GM18526 (cell line): ENCODE data around the gene KAZN.

Experiments used
- POLR2A ChIP-seq: IDR thresholded peaks from 3 replicates; pipeline ENCODE4 v1.6.1; 2011; ENCODE audit not compliant: insufficient read length; ENCODE audit errors: extremely low read depth

KAZN gene

DNA sequence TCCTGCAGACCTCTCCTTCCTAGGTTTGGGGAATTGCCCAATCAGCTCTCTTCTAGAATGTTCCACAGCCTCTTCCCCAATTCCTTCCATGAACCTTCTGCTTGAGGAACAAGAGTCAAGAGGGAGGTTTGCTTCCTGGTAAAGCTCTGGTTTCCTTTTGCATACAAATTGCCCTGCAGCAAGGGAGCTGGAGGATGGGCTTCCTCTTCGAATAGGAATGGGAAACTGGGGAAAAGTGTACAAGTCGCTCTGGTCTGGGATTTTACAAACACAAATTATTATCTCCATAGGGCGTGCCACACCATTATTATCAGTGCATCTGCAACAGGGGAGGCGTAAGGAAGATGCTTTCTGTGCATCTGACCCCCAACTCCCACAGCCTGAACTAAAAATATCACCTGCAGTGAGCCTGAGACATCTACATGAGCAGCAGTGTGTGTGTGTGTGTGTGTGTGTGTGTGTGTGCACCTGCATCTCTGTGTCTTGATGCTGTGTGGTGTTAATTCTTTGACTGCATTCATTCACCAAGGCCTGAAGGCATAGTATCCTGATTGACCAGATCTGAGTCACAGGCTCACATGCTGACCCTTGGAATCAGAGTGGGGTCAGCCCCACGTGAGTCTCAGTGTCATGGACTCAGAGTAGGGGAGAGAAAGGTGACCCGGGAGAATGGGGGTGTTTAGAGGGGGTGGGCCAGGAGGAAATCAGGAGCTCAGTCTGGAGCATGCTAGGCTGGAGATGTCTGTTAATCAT lies 272.9 kb downstream of the KAZN start:
- no peak for TF ChIP-seq POLR2A

DNA sequence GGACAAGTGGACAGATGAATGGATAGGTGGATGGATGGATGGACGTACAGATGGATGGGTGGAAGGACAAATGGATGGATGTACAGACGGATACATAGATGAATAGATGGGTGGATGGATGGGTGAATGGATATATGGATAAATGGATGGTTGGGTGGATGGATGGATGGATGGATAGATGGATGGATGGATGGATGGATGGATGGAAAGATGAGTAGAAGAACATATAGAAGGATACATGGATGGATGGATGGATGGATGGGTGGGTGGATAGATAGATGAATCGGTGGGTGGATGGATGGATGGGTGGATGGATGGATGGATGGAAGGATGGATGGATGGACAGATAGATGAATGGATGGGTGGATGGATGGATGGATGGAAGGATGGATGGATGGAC lies 274.3 kb downstream of the KAZN start:
- no peak for TF ChIP-seq POLR2A

DNA sequence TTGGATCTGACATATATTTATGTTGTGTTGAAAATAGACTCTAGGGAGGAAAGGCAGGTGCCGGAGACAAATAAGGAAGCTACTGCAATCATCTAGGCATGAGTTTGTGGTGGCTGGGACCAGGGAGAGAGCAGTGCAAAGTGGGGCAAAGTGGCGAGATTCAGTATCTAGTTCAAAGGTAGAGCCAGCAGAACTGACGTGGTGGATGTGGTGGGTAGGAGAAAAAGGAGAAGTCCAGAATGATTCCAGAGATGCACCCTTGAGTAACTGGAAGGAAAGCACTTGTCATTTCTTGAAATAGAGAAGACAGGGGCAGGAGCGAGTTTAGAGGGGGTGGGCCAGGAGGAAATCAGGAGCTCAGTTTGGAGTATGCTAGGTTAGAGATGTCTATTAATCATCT lies 275.2 kb downstream of the KAZN start:
- no peak for TF ChIP-seq POLR2A

DNA sequence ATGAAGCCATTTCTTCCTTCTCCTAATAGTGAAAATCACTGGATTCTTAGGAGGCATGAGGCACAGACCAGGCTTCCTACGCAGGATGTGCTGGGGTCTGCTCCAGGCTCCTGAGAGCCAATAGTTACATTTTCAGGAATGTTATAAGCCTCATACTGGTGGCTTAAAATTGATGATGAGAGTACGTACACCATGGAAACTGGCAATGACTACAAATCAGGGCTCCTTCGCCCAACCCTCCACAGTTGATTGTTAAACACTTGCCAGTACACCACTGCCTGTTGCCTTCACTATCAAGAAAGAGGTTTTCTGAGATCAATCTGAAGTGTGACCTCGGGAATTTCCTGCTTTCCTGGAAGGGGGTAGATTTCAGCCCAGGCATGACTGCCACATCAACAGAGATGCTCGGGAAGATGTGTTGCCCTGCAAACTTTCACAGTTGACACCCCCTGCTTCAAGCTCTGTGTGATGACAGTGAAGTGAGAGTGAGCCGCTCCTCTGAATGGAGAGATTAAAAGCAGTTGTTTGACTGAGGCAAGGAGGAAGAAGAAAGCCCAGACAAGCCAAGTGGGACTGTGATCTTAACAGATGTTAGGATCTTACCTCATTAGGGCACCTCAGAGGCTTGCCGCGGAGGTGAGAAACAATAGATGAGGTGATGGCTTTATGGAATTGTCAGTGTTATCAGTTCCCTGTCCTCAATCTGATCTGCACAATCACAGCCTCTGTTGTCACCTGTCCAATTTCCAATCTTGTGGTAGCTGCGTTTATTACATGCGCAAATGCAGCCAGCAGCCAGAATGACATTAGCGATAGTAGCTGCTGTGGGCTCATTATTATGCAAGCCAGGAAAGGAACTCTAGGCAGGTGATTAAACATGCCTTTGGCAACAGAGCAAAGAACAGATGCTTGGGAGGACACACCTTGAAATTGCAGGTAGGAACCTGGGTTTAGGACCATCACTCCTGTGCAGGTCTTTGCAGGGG lies 277.3 kb downstream of the KAZN start:
- TF ChIP-seq POLR2A, result no peak

DNA sequence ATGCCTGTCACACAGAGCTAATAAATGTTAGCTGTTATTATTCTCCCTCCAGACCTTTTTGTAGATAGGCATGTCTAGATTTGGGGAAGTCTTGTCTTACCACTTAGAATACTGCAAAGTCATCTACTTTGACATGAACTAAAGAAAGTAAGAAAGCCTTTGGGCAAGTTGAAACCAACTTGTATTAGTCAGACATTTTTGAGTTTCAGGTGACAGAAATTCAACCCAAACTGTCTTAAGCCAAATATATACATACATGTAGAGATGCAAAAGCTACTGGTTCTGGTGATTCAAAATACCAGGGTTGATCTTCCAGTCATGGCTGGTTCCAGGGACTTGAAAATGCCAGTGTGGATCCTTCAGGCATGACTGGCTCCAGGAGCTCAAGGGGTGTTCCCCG lies 278.3 kb downstream of the KAZN start:
- no peak for TF ChIP-seq POLR2A

DNA sequence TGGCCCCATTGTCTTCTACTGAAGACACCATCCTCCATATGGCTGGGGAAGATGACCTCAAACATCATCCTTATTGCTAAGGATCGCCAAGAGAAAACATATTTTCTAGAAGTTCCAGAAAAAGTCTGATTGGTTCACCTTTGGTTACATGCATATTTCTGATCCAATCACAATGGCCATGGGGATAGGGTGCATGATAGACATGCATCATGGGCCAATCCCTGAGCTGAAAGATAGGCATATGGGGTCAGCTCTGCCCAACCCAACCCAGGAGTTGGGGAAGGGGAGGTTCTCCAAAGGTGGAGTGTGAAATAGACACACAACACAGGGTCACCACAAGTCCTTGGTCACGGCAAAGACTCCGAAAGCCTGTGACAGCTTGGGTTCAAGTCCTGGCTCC lies 278.7 kb downstream of the KAZN start:
- TF ChIP-seq POLR2A, result no peak

DNA sequence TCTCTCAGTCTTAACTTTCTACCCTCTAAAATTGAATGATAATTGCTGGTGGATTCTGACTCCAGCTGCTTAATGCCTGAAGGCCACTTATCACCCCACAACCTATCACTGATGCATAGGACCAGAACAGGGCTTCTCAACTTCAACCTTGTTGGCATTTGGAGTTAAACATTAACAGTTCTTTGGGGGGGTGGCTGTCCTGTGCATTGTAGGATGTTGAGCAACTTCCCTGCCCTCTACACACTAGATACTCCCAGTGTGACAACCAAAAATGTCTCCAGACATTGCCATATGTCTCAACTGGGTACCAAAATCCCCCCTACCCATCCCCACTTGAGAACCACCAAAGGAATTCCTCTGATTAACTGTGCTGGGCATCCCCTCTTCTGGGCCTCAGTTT lies 279.6 kb downstream of the KAZN start:
- no peak for TF ChIP-seq POLR2A

DNA sequence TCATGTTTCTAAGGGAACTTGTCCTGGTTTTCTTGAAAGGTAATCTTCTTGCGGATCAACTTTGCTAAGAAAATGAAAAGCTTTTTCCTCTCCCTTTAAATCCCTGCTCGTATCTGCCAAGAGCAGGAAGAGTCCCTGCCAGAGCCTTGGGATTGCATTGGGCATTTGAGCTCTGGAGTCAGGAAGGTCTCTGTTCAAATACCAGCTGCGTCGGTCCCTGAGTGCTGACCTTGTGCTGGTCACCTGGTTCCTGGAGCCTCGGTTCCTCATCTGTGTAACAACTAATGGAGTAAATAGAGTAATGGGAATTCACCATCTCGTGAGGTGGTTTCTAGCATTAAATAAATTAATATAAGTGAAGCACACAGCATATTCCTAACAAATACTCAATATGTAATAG lies 280.5 kb downstream of the KAZN start:
- TF ChIP-seq POLR2A, result no peak

DNA sequence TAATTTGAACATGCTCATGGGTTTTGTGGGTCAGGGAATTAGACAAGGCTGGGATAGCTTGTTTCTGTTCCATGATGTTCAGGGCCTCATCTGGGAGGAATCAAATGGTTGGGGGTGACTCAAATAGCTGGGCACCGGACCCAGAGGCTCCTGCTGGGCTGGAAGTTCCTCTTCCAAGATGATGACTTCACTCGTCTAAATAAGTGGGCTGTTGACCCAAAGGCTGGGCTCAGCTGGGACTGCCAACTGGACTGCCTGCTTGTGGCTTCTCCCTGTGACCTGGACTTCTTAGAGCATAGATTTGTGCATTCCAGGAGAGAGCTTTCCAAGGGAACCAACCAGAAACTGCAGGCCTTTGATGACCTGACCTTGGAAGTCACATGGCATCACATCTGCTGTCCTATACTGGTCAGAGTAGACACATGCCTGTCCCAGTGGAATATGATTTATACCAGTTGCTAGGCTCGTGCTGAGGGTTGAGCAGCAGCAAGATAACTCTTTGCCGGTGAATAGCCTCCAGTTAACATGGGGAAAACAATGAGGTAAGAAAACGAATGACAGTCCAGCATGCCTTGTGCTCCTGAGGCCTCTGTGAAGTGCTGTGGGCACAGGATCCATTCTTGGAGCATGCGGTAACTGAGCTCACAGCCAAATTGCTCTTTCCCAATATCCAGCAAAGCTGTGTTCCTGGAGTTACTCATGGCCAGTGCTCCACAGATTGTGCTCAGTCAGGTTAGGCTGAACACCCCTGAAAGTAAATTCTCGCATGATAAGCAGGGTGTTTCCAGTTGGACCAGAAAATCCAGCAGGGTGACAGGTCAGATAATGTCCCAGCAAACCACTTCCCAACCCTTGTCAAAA lies 282.2 kb downstream of the KAZN start:
- TF ChIP-seq POLR2A, result no peak

DNA sequence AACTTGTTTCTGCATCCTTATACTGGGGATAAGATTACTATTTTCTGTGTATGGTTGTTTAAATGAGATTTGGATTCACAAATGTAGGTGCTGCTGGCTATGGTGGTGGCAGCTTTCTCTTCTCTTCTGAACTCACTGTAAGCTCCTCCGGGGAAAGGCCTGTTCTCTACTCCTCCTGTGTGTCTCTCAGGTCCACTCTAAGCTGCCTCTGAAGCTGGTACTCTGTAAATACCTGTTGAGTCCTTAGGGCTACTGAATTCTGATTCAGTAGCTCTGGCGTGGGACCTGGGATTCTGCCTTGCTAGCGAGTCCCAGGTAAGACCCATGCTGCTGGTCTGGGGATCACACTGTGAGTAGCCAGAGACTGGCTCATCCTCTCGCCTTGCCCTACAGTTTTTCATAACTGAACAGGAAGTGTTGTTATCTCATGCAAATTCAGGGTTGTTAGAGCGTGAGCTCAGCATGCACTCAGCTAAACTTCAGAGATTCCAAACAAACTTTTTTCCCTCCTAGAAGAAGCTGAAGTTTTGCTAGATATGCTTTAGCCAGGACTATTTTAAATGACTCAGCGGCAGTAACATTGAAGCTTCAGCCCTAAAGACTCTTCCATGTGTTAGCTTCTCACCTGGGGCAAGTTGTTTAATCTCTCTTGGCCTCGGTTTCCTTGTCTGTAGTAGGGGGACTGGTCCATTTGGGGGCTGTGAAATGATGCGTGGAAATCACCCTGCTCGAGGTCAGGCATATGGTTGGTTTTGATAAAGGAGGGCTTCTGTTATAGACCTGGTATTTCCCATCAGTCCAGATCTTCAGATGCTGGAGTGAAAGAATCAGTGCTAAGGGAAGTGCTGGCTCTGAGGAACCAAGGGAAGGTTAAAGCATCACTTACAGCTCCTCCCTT lies 283.5 kb downstream of the KAZN start:
- no peak for TF ChIP-seq POLR2A

DNA sequence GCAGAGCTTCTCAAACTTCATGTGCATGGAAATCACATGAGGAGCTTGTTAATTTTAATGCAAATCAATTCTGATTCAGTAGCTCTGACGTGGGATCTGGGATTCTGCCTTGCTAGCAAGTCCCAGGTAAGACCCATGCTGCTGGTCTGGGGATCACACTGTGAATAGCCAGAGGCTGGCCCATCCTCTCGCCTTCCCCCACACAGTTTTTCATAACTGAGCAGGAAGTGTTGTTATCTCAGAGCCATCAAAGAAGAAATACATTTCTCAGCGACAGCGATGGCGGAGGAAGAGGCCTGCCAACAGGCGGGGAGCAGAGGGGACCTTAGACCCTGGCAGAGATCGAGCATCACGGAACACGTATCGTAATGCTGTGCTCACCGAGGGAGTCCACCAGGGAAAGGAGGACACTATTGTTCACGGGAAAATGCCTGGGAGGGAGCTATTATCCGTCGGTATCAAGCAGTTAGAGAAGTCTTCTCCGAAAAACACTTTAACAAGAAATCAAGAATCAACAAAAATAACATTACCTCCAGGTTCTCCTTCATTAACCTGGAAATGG lies 286.2 kb downstream of the KAZN start:
- TF ChIP-seq POLR2A, result no peak

DNA sequence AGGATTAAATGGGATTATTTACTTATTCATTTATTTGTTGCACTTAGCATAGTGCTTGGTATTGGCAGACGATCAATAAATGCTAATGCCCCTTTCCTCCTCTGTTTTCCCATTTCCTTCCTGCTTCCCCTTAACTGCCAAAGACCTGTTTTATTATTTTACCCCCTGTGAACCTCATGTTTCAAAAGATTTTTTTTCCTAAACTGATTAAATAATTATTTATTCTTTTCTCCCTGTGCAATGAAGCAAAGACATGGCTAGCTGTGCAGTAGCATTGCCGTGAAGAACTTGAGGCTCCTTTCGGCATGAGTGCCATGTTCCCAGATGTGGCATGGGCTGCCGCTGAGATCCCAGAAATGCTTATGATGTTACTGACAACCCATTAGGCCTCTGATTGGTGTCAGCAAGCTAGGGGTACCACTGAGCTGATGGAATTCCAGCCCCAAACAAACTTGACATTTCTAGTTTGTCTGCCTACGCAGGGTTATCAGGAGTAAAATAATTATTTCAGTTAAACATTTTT lies 288.6 kb downstream of the KAZN start:
- TF ChIP-seq POLR2A, result no peak

DNA sequence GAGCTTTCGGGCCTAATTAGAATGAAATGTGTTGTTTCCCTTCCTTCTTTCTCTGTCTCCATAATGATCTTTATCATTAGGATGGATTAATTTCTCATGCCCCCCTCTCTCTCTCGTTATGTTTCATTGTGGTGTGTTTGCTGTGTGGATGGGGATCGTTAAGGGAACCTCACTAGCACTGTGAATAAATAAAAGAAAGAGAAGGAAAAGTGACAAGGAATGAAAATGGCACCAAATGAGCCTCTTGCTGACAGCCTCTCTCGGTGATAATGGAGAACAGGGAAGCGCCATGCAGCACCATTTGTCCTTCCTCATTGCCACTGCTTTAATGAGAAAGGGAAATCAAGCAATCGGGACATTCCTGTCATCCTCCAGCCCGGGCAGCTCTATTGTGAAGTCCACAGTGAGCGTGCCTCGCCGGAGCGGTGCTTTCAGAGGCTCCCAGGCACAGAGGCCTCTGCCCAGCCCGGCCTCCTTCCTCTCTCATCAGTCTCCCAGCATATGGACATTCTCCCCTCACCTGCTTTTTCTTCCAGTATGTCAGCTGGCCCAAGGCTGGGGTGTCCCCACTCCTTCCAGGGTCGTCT lies 289.4 kb downstream of the KAZN start:
- TF ChIP-seq POLR2A, result no peak
